Thyroid gland (tissue), 4 donors: ENCODE results near the gene RDH8.

Source experiments
- POLR2A ChIP-seq, 2 donors: fragments of 450-650 bp; IDR thresholded peaks; one replicate each; pipeline ENCODE4 v1.6.1; 2017; ENCODE audit warnings: antibody characterized with exemption in 2 of 2, mild to moderate bottlenecking in 2 of 2, moderate library complexity in 1 of 2
- TF ChIP-seq, protein P1 (sequence below), 6 experiments: fragments of 200-600 bp in 3 of 6; fragments of 450-650 bp in 3 of 6; sonication (generic) in 3 of 6; IDR thresholded peaks; one replicate each; pipeline ENCODE4 v1.5.1; 2016 to 2019; ENCODE audit warnings: antibody characterized with exemption in 6 of 6, mild to moderate bottlenecking in 2 of 6, inconsistent platforms in 1 of 6, moderate library complexity in 1 of 6

DNA sequence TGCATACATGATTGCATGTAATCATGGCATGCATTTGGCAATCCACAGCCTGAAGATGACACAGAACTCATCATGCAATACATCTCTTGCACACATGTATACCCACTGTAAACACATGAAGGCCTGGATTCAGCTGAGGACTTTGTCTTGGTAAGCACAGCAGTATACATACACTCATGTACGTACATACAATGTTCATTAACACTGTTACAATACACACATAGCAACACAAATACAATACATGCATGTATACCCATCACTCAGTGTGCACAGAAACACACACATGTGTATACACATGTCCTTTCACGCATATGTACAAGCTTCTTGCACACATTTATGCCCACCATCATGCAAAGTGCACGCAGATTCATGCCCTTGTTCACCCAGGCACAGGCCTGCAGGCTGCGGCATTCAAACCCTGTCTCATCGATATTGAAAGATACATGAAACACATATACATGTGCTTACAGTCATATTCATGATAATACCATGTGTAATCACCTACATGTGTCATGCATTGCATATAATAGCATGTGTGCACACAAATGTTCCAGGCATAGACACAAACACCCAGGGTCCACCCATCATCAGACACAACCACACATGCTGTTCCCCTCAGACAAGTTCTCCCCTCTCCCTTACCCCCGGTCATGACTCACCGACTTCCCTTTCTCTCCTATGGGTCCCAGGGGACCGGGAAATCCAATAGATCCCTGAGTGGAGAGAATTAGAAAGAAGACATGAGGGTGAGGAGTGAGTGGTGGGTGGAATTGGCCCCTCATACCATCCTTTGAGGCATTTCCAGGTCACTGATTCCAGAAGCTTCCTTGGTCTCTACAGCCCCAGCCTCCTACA, 31.6 kb upstream of the RDH8 start:
- TF ChIP-seq, protein P1, sequence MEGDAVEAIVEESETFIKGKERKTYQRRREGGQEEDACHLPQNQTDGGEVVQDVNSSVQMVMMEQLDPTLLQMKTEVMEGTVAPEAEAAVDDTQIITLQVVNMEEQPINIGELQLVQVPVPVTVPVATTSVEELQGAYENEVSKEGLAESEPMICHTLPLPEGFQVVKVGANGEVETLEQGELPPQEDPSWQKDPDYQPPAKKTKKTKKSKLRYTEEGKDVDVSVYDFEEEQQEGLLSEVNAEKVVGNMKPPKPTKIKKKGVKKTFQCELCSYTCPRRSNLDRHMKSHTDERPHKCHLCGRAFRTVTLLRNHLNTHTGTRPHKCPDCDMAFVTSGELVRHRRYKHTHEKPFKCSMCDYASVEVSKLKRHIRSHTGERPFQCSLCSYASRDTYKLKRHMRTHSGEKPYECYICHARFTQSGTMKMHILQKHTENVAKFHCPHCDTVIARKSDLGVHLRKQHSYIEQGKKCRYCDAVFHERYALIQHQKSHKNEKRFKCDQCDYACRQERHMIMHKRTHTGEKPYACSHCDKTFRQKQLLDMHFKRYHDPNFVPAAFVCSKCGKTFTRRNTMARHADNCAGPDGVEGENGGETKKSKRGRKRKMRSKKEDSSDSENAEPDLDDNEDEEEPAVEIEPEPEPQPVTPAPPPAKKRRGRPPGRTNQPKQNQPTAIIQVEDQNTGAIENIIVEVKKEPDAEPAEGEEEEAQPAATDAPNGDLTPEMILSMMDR (IDR thresholded peaks at IDR 0.05), result no peak
- no peak for TF ChIP-seq POLR2A (IDR thresholded peaks at IDR 0.05)
